ENCODE results near the gene FNDC4.

Gene FNDC4

GRCh38 chr2:27485496-27485895, 9.5 kb downstream of the FNDC4 start:
- Histone ChIP-seq H3K4me3 (ENCODE audit: low read depth, low read length) (no peak overlapping the region), H3K27ac (ENCODE audit: extremely low read depth, low read depth, low read length) (no peak overlapping the region), H3K36me3 (ENCODE audit: control insufficient read depth in 2 of 2, insufficient read depth in 1 of 2, low read length in 2 of 2) (peaks cover 5 to 32% of the 10 kb centered on the region in 2 experiments; a peak in 2 of 3 replicates), H3K4me1 (ENCODE audit: control insufficient read depth, insufficient read depth, low read length) (peaks cover 5% of the 10 kb centered on the region; the same call in 1 of the 2 replicates), H3K9me3 (ENCODE audit: control insufficient read depth, insufficient read depth, low read depth, low read length) (no peaks in the 10 kb centered on the region)
- no peak for TF ChIP-seq ZNF366 (tag by site-specific recombination; conservative IDR thresholded peaks at IDR 0.05)
- CTCF ChIA-PET = interaction anchor here (1.0 kb wide), 1 partner anchor 198 kb away, joined by 3 read pairs; no protein-coding TSS in a partner anchor
- POLR2A ChIA-PET = no interaction called here

- CTCF ChIA-PET = no interaction called here
- H3K4me1 ChIP-seq (ENCODE audit: control insufficient read depth, insufficient read depth, low read length) = no peaks in the 10 kb centered on the region
- H3K36me3 ChIP-seq (ENCODE audit: control insufficient read depth in 2 of 2, insufficient read depth in 1 of 2, low read length in 2 of 2) = peaks cover 15 to 35% of the 10 kb centered on the region in 2 experiments; a peak in 2 of 3 replicates
- H3K4me3 ChIP-seq (ENCODE audit: low read depth, low read length) = no peak overlapping the region
- TF ChIP-seq PBX3 (CRISPR knock-in tag; IDR thresholded peaks at IDR 0.05) = no peak
- no peak for TF ChIP-seq GLI4 (tag by site-specific recombination; IDR thresholded peaks at IDR 0.05)
- no peaks in the 10 kb centered on the region for H3K9me3 ChIP-seq (ENCODE audit: control insufficient read depth, insufficient read depth, low read depth, low read length)
- POLR2A ChIA-PET = interaction anchor here (1.5 kb wide), 1 partner anchor 62 kb away, joined by 5 read pairs; the partner anchor contains the start of gene PPM1G
- H3K27ac ChIP-seq (ENCODE audit: extremely low read depth, low read depth, low read length) = no peak overlapping the region
Observed at GRCh38 chr2:27471961-27472360, 23.0 kb downstream of the FNDC4 start.

GRCh38 chr2:27464443-27464842, 30.6 kb downstream of the FNDC4 start:
- H3K27ac ChIP-seq (ENCODE audit: extremely low read depth, low read depth, low read length) = no peak overlapping the region
- ChIA-PET POLR2A (no interaction called here), CTCF (no interaction called here)
- H3K9me3 ChIP-seq (ENCODE audit: control insufficient read depth, insufficient read depth, low read depth, low read length) = no peaks in the 10 kb centered on the region
- no peak for TF ChIP-seq ZNF514 (tag by site-specific recombination; IDR thresholded peaks at IDR 0.05)
- TF ChIP-seq SETDB1 (IDR thresholded peaks at IDR 0.05; ENCODE audit: insufficient read length, low read length) = no peak
- TF ChIP-seq ZNF692 (tag by site-specific recombination; IDR thresholded peaks at IDR 0.05) = no peak
- TF ChIP-seq MYNN (tag by site-specific recombination; IDR thresholded peaks at IDR 0.05; ENCODE audit: borderline replicate concordance) = no peak
- TF ChIP-seq ZNF660 (tag by site-specific recombination; IDR thresholded peaks at IDR 0.05) = no peak
- no peaks in the 10 kb centered on the region for H3K4me1 ChIP-seq (ENCODE audit: control insufficient read depth, insufficient read depth, low read length)
- peaks cover 0 to 35% of the 10 kb centered on the region in 2 experiments; a peak in 2 of 3 replicates for H3K36me3 ChIP-seq (ENCODE audit: control insufficient read depth in 2 of 2, insufficient read depth in 1 of 2, low read length in 2 of 2)
- no peak overlapping the region for H3K4me3 ChIP-seq (ENCODE audit: low read depth, low read length)

GRCh38 chr2:27461118-27461517, 33.9 kb downstream of the FNDC4 start:
- no peaks in the 10 kb centered on the region for H3K4me1 ChIP-seq (ENCODE audit: control insufficient read depth, insufficient read depth, low read length)
- H3K36me3 ChIP-seq (ENCODE audit: control insufficient read depth in 2 of 2, insufficient read depth in 1 of 2, low read length in 2 of 2) = peaks cover 4 to 64% of the 10 kb centered on the region in 2 experiments; a peak in 2 of 3 replicates
- no peaks in the 10 kb centered on the region for H3K9me3 ChIP-seq (ENCODE audit: control insufficient read depth, insufficient read depth, low read depth, low read length)
- no peak overlapping the region for H3K27ac ChIP-seq (ENCODE audit: extremely low read depth, low read depth, low read length)
- CTCF ChIA-PET = no interaction called here
- POLR2A ChIA-PET = no interaction called here
- no peak overlapping the region for H3K4me3 ChIP-seq (ENCODE audit: low read depth, low read length)
- TF ChIP-seq ZNF133 (tag by site-specific recombination; IDR thresholded peaks at IDR 0.05) = no peak
- no peak for TF ChIP-seq ZNF558 (tag by site-specific recombination; IDR thresholded peaks at IDR 0.05)
- no peak for TF ChIP-seq ZNF692 (tag by site-specific recombination; IDR thresholded peaks at IDR 0.05)
- no peak for TF ChIP-seq ZBTB7A (tag by site-specific recombination; IDR thresholded peaks at IDR 0.05; ENCODE audit: low read depth)
- no peak for TF ChIP-seq ZNF513 (tag by site-specific recombination; IDR thresholded peaks at IDR 0.05)
- TF ChIP-seq ZNF629 (tag by site-specific recombination; IDR thresholded peaks at IDR 0.05) = no peak
- TF ChIP-seq ZSCAN4 (tag by site-specific recombination; IDR thresholded peaks at IDR 0.05) = no peak
- TF ChIP-seq ZNF132 (tag by site-specific recombination; IDR thresholded peaks at IDR 0.05; ENCODE audit: borderline replicate concordance) = no peak
- TF ChIP-seq ZNF610 (tag by site-specific recombination; IDR thresholded peaks at IDR 0.05; ENCODE audit: borderline replicate concordance) = no peak
- TF ChIP-seq FEZF1 (tag by site-specific recombination; IDR thresholded peaks at IDR 0.05) = no peak
- no peak for TF ChIP-seq ZNF830 (tag by site-specific recombination; IDR thresholded peaks at IDR 0.05; ENCODE audit: low read depth)
- TF ChIP-seq MYNN (tag by site-specific recombination; IDR thresholded peaks at IDR 0.05; ENCODE audit: borderline replicate concordance) = no peak
- no peak for TF ChIP-seq ZNF621 (tag by site-specific recombination; IDR thresholded peaks at IDR 0.05)
- TF ChIP-seq HOXA7 (CRISPR knock-in tag; IDR thresholded peaks at IDR 0.05; ENCODE audit: borderline replicate concordance) = no peak

Data from HEK293 (cell line).